ENCODE results near the gene STARD9. TPM values are rescaled to one million over a fixed set of nuclear protein-coding genes. Genes with fewer than 3 reads are reported as not detected.

STARD9 gene
- total and polyA plus RNA-seq, 9 of the 15 experiments (the other 6 are each of a cell fraction or from before 2014, with no cell fraction given): 0.45 to 6.0 (median 3.6) TPM

DNA sequence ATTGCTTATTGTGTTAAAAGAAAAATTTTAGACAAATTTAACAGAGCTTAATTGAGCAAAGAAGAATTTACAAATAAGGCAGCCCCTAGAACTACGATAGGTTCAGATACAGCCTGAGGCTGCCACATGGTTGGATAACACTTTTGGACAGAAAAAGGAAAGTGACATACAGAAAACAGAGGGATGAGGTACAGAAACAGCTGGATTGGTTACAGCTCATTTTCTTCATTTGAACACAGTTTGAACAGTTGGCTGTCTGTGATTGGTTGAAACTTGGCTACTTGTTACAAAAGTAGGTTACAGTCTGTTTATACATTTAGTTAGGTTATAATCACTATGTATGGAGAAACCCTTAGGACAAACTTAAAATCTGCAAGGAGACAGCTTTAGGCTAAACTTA is 46.0 kb downstream of the STARD9 start:
- Histone ChIP-seq H3K9me1 (ENCODE audit: control insufficient read depth, insufficient read depth, low read length) (no peaks in the 10 kb centered on the region), H3K9me3 (replicated peaks; ENCODE audit: control insufficient read depth, insufficient read depth, low read depth, low read length) (no peaks in the 10 kb centered on the region), H3K4me3 (no peak overlapping the region), H3K27ac (ENCODE audit: extremely low read depth, low read depth, low read length) (no peak overlapping the region), H2AFZ (ENCODE audit: low read depth, low read length) (no peak overlapping the region), H4K20me1 (replicated peaks; ENCODE audit: control insufficient read depth, insufficient read depth, low read length) (no peaks in the 10 kb centered on the region), H3K4me2 (ENCODE audit: insufficient read depth, low read length) (no peak overlapping the region), H3K9ac (ENCODE audit: insufficient read depth in 1 of 2, low read depth in 2 of 2, low read length in 2 of 2) (no peak overlapping the region), H3K36me3 (ENCODE audit: control insufficient read depth, insufficient read depth, low read length) (no peaks in the 10 kb centered on the region), H3K4me1 (replicated peaks in 1 of 2; ENCODE audit: control insufficient read depth in 2 of 2, insufficient read depth in 2 of 2, low read length in 2 of 2) (peaks cover 3 to 7% of the 10 kb centered on the region in 2 experiments; a peak in 3 of 5 replicates), H3K79me2 (ENCODE audit: control insufficient read depth, insufficient read depth, low read length) (no peaks in the 10 kb centered on the region), H3K27me3 (ENCODE audit: control insufficient read depth in 2 of 2, insufficient read depth in 2 of 2, low read length in 2 of 2) (no peaks in the 10 kb centered on the region)
- BruUV-seq (replicated peaks): no TSS peak
- DNase-seq (ENCODE audit: extremely low read depth in 1 of 4, low spot score in 3 of 4) (no peak), ATAC-seq (no peak), FAIRE-seq (no peak)
- POLR2A ChIA-PET: interaction anchor here (2.4 kb wide), 1 partner anchor 11 kb away, joined by 8 read pairs; no protein-coding TSS in a partner anchor
- 92% methylated on average over 1 of the region's 1 CpG for WGBS (ENCODE audit: insufficient coverage, low coverage, missing lambda C conversion rate)
- in situ Hi-C loops (cut with MboI) (no loop called here), intact Hi-C loops (cut with micrococcal nuclease) (no loop called here)
- CTCF ChIA-PET (ENCODE audit: low intra/inter-chr PET ratio): no interaction called here
- TF ChIP-seq, protein P1, sequence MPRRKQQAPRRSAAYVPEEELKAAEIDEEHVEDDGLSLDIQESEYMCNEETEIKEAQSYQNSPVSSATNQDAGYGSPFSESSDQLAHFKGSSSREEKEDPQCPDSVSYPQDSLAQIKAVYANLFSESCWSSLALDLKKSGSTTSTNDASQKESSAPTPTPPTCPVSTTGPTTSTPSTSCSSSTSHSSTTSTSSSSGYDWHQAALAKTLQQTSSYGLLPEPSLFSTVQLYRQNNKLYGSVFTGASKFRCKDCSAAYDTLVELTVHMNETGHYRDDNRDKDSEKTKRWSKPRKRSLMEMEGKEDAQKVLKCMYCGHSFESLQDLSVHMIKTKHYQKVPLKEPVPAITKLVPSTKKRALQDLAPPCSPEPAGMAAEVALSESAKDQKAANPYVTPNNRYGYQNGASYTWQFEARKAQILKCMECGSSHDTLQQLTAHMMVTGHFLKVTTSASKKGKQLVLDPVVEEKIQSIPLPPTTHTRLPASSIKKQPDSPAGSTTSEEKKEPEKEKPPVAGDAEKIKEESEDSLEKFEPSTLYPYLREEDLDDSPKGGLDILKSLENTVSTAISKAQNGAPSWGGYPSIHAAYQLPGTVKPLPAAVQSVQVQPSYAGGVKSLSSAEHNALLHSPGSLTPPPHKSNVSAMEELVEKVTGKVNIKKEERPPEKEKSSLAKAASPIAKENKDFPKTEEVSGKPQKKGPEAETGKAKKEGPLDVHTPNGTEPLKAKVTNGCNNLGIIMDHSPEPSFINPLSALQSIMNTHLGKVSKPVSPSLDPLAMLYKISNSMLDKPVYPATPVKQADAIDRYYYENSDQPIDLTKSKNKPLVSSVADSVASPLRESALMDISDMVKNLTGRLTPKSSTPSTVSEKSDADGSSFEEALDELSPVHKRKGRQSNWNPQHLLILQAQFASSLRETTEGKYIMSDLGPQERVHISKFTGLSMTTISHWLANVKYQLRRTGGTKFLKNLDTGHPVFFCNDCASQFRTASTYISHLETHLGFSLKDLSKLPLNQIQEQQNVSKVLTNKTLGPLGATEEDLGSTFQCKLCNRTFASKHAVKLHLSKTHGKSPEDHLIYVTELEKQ (CRISPR knock-in tag; IDR thresholded peaks at IDR 0.05): no peak
- TF ChIP-seq TAF7 (tag; IDR thresholded peaks at IDR 0.05) (no peak), GABPB2 (CRISPR knock-in tag; conservative IDR thresholded peaks at IDR 0.05) (no peak), KAT8 (IDR thresholded peaks at IDR 0.05; ENCODE audit: low read depth) (no peak), NR1H2 (CRISPR knock-in tag; IDR thresholded peaks at IDR 0.05) (no peak), ZNF274 (IDR thresholded peaks at IDR 0.05; ENCODE audit: borderline replicate concordance, low read depth, low read length) (no peak), CBX2 (IDR thresholded peaks at IDR 0.05; ENCODE audit: insufficient read depth, low read length, poor library complexity, severe bottlenecking) (no peak)
- TF ChIP-seq, protein P2, sequence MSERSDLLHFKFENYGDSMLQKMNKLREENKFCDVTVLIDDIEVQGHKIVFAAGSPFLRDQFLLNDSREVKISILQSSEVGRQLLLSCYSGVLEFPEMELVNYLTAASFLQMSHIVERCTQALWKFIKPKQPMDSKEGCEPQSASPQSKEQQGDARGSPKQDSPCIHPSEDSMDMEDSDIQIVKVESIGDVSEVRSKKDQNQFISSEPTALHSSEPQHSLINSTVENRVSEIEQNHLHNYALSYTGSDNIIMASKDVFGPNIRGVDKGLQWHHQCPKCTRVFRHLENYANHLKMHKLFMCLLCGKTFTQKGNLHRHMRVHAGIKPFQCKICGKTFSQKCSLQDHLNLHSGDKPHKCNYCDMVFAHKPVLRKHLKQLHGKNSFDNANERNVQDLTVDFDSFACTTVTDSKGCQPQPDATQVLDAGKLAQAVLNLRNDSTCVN (CRISPR knock-in tag; IDR thresholded peaks at IDR 0.05): no peak
- TF ChIP-seq, protein P3, sequence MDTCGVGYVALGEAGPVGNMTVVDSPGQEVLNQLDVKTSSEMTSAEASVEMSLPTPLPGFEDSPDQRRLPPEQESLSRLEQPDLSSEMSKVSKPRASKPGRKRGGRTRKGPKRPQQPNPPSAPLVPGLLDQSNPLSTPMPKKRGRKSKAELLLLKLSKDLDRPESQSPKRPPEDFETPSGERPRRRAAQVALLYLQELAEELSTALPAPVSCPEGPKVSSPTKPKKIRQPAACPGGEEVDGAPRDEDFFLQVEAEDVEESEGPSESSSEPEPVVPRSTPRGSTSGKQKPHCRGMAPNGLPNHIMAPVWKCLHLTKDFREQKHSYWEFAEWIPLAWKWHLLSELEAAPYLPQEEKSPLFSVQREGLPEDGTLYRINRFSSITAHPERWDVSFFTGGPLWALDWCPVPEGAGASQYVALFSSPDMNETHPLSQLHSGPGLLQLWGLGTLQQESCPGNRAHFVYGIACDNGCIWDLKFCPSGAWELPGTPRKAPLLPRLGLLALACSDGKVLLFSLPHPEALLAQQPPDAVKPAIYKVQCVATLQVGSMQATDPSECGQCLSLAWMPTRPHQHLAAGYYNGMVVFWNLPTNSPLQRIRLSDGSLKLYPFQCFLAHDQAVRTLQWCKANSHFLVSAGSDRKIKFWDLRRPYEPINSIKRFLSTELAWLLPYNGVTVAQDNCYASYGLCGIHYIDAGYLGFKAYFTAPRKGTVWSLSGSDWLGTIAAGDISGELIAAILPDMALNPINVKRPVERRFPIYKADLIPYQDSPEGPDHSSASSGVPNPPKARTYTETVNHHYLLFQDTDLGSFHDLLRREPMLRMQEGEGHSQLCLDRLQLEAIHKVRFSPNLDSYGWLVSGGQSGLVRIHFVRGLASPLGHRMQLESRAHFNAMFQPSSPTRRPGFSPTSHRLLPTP (IDR thresholded peaks at IDR 0.05; ENCODE audit: borderline replicate concordance, extremely low read depth, insufficient read length): no peak
- TF ChIP-seq, protein P4, sequence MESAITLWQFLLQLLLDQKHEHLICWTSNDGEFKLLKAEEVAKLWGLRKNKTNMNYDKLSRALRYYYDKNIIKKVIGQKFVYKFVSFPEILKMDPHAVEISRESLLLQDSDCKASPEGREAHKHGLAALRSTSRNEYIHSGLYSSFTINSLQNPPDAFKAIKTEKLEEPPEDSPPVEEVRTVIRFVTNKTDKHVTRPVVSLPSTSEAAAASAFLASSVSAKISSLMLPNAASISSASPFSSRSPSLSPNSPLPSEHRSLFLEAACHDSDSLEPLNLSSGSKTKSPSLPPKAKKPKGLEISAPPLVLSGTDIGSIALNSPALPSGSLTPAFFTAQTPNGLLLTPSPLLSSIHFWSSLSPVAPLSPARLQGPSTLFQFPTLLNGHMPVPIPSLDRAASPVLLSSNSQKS (CRISPR knock-in tag; IDR thresholded peaks at IDR 0.05): no peak
- TF ChIP-seq, protein P5, sequence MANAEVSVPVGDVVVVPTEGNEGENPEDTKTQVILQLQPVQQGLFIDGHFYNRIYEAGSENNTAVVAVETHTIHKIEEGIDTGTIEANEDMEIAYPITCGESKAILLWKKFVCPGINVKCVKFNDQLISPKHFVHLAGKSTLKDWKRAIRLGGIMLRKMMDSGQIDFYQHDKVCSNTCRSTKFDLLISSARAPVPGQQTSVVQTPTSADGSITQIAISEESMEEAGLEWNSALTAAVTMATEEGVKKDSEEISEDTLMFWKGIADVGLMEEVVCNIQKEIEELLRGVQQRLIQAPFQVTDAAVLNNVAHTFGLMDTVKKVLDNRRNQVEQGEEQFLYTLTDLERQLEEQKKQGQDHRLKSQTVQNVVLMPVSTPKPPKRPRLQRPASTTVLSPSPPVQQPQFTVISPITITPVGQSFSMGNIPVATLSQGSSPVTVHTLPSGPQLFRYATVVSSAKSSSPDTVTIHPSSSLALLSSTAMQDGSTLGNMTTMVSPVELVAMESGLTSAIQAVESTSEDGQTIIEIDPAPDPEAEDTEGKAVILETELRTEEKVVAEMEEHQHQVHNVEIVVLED (CRISPR knock-in tag; IDR thresholded peaks at IDR 0.05): no peak
